H9 (cell line): ENCODE data around the gene ACYP1. TPM values are rescaled to one million over a fixed set of nuclear protein-coding genes. Genes with fewer than 3 reads are reported as not detected.

Experiments used
- DNase-seq: peaks from one replicate; pipeline ENCODE4 v3.0.0-alpha.2; 2017
- H2AFZ ChIP-seq: one replicate; pipeline ENCODE4 v1.6.1; 2013; ENCODE audit warnings: mild to moderate bottlenecking, low read length, control low read depth, moderate library complexity
- H2AK5ac ChIP-seq: 2 replicates; pipeline ENCODE4 v1.6.1; 2013; ENCODE audit warnings: low read length, control low read depth, mixed read lengths; ENCODE audit not compliant: insufficient read length
- H2BK120ac ChIP-seq: one replicate; pipeline ENCODE4 v1.6.1; 2013; ENCODE audit warnings: low read depth, mild to moderate bottlenecking, low read length, control low read depth, inconsistent platforms; ENCODE audit not compliant: poor library complexity, severe bottlenecking
- H2BK12ac ChIP-seq: 2 replicates; pipeline ENCODE4 v1.6.1; 2013; ENCODE audit warnings: low read length, control low read depth, mixed read lengths, low read depth; ENCODE audit not compliant: insufficient read length
- H2BK15ac ChIP-seq: 2 replicates; pipeline ENCODE4 v1.6.1; 2013; ENCODE audit warnings: low read depth, low read length, control low read depth
- H2BK20ac ChIP-seq: one replicate; pipeline ENCODE4 v1.6.1; 2013; ENCODE audit warnings: low read depth, mild to moderate bottlenecking, low read length, control low read depth, inconsistent platforms; ENCODE audit not compliant: poor library complexity, severe bottlenecking
- H2BK5ac ChIP-seq: 2 replicates; pipeline ENCODE4 v1.6.1; 2013; ENCODE audit warnings: low read length, control low read depth, mixed read lengths; ENCODE audit not compliant: insufficient read length
- H3K14ac ChIP-seq: 2 replicates; pipeline ENCODE4 v1.6.1; 2013; ENCODE audit warnings: low read length, control low read depth; ENCODE audit not compliant: insufficient read depth
- H3K18ac ChIP-seq: 2 replicates; pipeline ENCODE4 v1.6.1; 2013; ENCODE audit warnings: low read depth, mild to moderate bottlenecking, mixed read lengths, low read length, control low read depth; ENCODE audit not compliant: insufficient read length
- H3K23ac ChIP-seq: 2 replicates; pipeline ENCODE4 v1.6.1; 2013; ENCODE audit warnings: low read length, control low read depth, mixed read lengths, low read depth; ENCODE audit not compliant: insufficient read length
- H3K23me2 ChIP-seq: 2 replicates; pipeline ENCODE4 v1.6.1; 2013; ENCODE audit warnings: low read depth, mild to moderate bottlenecking, mixed read lengths, low read length, control low read depth; ENCODE audit not compliant: insufficient read length, poor library complexity, severe bottlenecking
- H3K27ac ChIP-seq: 2 replicates; pipeline ENCODE4 v1.5.1; 2013; ENCODE audit warnings: low read length, control low read depth, mixed read lengths, low read depth; ENCODE audit not compliant: insufficient read length
- H3K27me3 ChIP-seq: 2 replicates; pipeline ENCODE4 v1.6.1; 2013; ENCODE audit warnings: low read length, control low read depth, inconsistent platforms; ENCODE audit not compliant: insufficient read depth
- H3K4ac ChIP-seq: 2 replicates; pipeline ENCODE4 v1.6.1; 2013; ENCODE audit warnings: low read depth, mild to moderate bottlenecking, control low read depth, inconsistent platforms, low read length, moderate library complexity
- H3K4me1 ChIP-seq: 2 replicates; pipeline ENCODE4 v1.6.1; 2013; ENCODE audit warnings: low read length, control low read depth, inconsistent platforms; ENCODE audit not compliant: insufficient read depth
- H3K4me2 ChIP-seq: 2 replicates; pipeline ENCODE4 v1.6.1; 2013; ENCODE audit warnings: low read length, control low read depth, mixed read lengths; ENCODE audit not compliant: insufficient read length, insufficient read depth
- H3K56ac ChIP-seq: 2 replicates; pipeline ENCODE4 v1.6.1; 2013; ENCODE audit warnings: low read depth, mild to moderate bottlenecking, mixed read lengths, low read length, control low read depth; ENCODE audit not compliant: insufficient read length
- H3K79me1 ChIP-seq: 2 replicates; pipeline ENCODE4 v1.6.1; 2013; ENCODE audit warnings: low read depth, mild to moderate bottlenecking, moderate library complexity, low read length, control low read depth, inconsistent platforms; ENCODE audit not compliant: insufficient read depth, poor library complexity, severe bottlenecking
- H3K79me2 ChIP-seq: 2 replicates; pipeline ENCODE4 v1.6.1; 2013; ENCODE audit warnings: low read length, control low read depth, inconsistent platforms; ENCODE audit not compliant: insufficient read depth
- H3K9ac ChIP-seq: 2 replicates; pipeline ENCODE4 v1.6.1; 2013; ENCODE audit warnings: low read length, control low read depth, mixed read lengths; ENCODE audit not compliant: insufficient read length; ENCODE audit errors: extremely low read depth
- H3K9me3 ChIP-seq: one replicate; pipeline ENCODE4 v1.6.1; 2013; ENCODE audit warnings: low read depth, low read length, inconsistent platforms; ENCODE audit not compliant: control insufficient read depth
- H3T11ph ChIP-seq: one replicate; pipeline ENCODE4 v1.6.1; 2013; ENCODE audit warnings: mild to moderate bottlenecking, low read length, control low read depth, inconsistent platforms
- H4K20me1 ChIP-seq: one replicate; pipeline ENCODE4 v1.6.1; 2013; ENCODE audit not compliant: control insufficient read depth, insufficient read length, insufficient read depth
- H4K5ac ChIP-seq: 2 replicates; pipeline ENCODE4 v1.6.1; 2013; ENCODE audit warnings: low read depth, mild to moderate bottlenecking, mixed read lengths, low read length, control low read depth; ENCODE audit not compliant: insufficient read length
- H4K8ac ChIP-seq: replicated peaks from 2 replicates; pipeline ENCODE4 v1.6.1; 2013; ENCODE audit warnings: low read length, control low read depth, mixed read lengths, low read depth; ENCODE audit not compliant: insufficient read length
- H4K91ac ChIP-seq: 2 replicates; pipeline ENCODE4 v1.6.1; 2013; ENCODE audit warnings: low read depth, mild to moderate bottlenecking, moderate library complexity, mixed read lengths, low read length, control low read depth; ENCODE audit not compliant: insufficient read length
- H3K27ac Mint-ChIP-seq, 3 experiments: 2 replicates in 2 of 3; 3 replicates in 1 of 3; pipeline ENCODE4 v1.8.0; 2020 to 2021; ENCODE audit warnings: mixed read lengths in 3 of 3, mild to moderate bottlenecking in 1 of 3, moderate library complexity in 1 of 3
- H3K27me3 Mint-ChIP-seq: 2 replicates; pipeline ENCODE4 v1.8.0; 2021; ENCODE audit warnings: low read depth, mild to moderate bottlenecking, moderate library complexity, mixed read lengths
- H3K36me3 Mint-ChIP-seq, 3 experiments: 2 replicates in 2 of 3; 3 replicates in 1 of 3; pipeline ENCODE4 v1.8.0; 2020 to 2021; ENCODE audit warnings: low read depth in 3 of 3, mixed read lengths in 3 of 3; ENCODE audit not compliant: insufficient read depth in 1 of 3
- H3K4me1 Mint-ChIP-seq, 2 experiments: 2 replicates each; pipeline ENCODE4 v1.8.0; 2020; ENCODE audit warnings: mixed read lengths in 2 of 2
- H3K4me3 Mint-ChIP-seq, 2 experiments: 2 replicates in 1 of 2; 3 replicates in 1 of 2; pipeline ENCODE4 v1.8.0; 2020 to 2021; ENCODE audit warnings: mild to moderate bottlenecking in 2 of 2, mixed read lengths in 2 of 2, moderate library complexity in 1 of 2
- H3K9me3 Mint-ChIP-seq, 2 experiments: 2 replicates in 1 of 2; 3 replicates in 1 of 2; pipeline ENCODE4 v1.8.0; 2020; ENCODE audit warnings: mild to moderate bottlenecking in 2 of 2, mixed read lengths in 2 of 2, moderate library complexity in 1 of 2
- CTCF ChIP-seq: fragments of 200-600 bp; sonication (generic); conservative IDR thresholded peaks from 3 replicates; pipeline ENCODE4 v1.8.0; 2021; ENCODE audit warnings: antibody characterized with exemption, mild to moderate bottlenecking
- WGBS: extraction: QIAGEN DNeasy Blood & Tissue Kit; methylation state at CpG from one replicate; pipeline ENCODE4 v1.1.7; 2013; ENCODE audit warnings: missing lambda C conversion rate, low lambda C conversion rate, mixed read lengths; ENCODE audit not compliant: insufficient read length; ENCODE audit errors: extremely low coverage; 5-methylcytosine and 5-hydroxymethylcytosine counted together
- total RNA-seq: library from RNA; stranded (reverse); gene quantifications from 2 replicates; pipeline ENCODE4 v1.2.1, GENCODE V29; 2021

The ACYP1 gene
- total RNA-seq, 1 experiment from 2014 or later: 18.9 TPM

GRCh38 chr14:75010472-75011093 is 53.2 kb downstream of the ACYP1 start:
- DNase-seq: no peak
- no peak overlapping the region for H2BK20ac ChIP-seq
- no peaks in the 10 kb centered on the region for H3K79me2 ChIP-seq
- TF ChIP-seq CTCF: no peak
- no peak overlapping the region for H3K27ac ChIP-seq
- no peak overlapping the region for H2AFZ ChIP-seq
- no peak overlapping the region for H2BK12ac ChIP-seq
- H3K9me3 Mint-ChIP-seq: no peaks in the 10 kb centered on the region
- no peak overlapping the region for H3K4me3 Mint-ChIP-seq
- H3K14ac ChIP-seq: no peak overlapping the region
- no peak overlapping the region for H2BK120ac ChIP-seq
- H4K91ac ChIP-seq: no peak overlapping the region
- no peak overlapping the region for H2BK5ac ChIP-seq
- H3K4ac ChIP-seq: no peak overlapping the region
- H3K79me1 ChIP-seq: no peaks in the 10 kb centered on the region
- no peak overlapping the region for H2BK15ac ChIP-seq
- H3K4me1 Mint-ChIP-seq: no peaks in the 10 kb centered on the region
- H3K18ac ChIP-seq: no peak overlapping the region
- H4K8ac ChIP-seq: no peak overlapping the region
- no peaks in the 10 kb centered on the region for H3K9me3 ChIP-seq
- H3K4me1 ChIP-seq: no peaks in the 10 kb centered on the region
- no peak overlapping the region for H3K56ac ChIP-seq
- no peaks in the 10 kb centered on the region for H4K20me1 ChIP-seq
- peaks cover 5 to 59% (median 42%) of the 10 kb centered on the region in 3 experiments; a peak in 6 of 7 replicates for H3K36me3 Mint-ChIP-seq
- H4K5ac ChIP-seq: no peak overlapping the region
- no CpG with 5 or more reads among the region's 4 CpGs for WGBS
- no peak overlapping the region for H3K23ac ChIP-seq
- no peaks in the 10 kb centered on the region for H3K27me3 Mint-ChIP-seq
- no peak overlapping the region for H2AK5ac ChIP-seq
- H3K4me2 ChIP-seq: no peak overlapping the region
- H3K27me3 ChIP-seq: no peaks in the 10 kb centered on the region
- no peak overlapping the region for H3K9ac ChIP-seq
- H3K27ac Mint-ChIP-seq: no peak overlapping the region
- H3K23me2 ChIP-seq: no peaks in the 10 kb centered on the region
- no peak overlapping the region for H3T11ph ChIP-seq
